Prostate gland (tissue), 2 donors: Measurements from ENCODE around the gene FXYD6. TPM values are rescaled to one million over a fixed set of nuclear protein-coding genes. Genes with fewer than 3 reads are reported as not detected.

Source experiments
- DNase-seq: peaks from one replicate; pipeline ENCODE4 v3.0.0-alpha.2; 2019; ENCODE audit warnings: low spot score
- H3K27ac ChIP-seq, 2 donors: fragments of 200-600 bp; sonication (generic); 2 replicates each; pipeline ENCODE4 v1.5.1; 2017 to 2019
- H3K27me3 ChIP-seq: fragments of 200-600 bp; sonication (generic); replicated peaks from 2 replicates; pipeline ENCODE4 v1.5.1; 2019; ENCODE audit not compliant: insufficient read depth
- H3K36me3 ChIP-seq, 2 donors: fragments of 200-600 bp; sonication (generic); 1 replicate in 1 of 2; 2 replicates in 1 of 2; pipeline versions ENCODE4 v1.5.1 to v1.8.1; 2017 to 2019
- H3K4me1 ChIP-seq: fragments of 200-600 bp; sonication (generic); replicated peaks from 2 replicates; pipeline ENCODE4 v1.5.1; 2019
- H3K4me3 ChIP-seq, 2 donors: fragments of 200-600 bp; sonication (generic); 2 replicates each; pipeline ENCODE4 v1.5.1; 2017 to 2019
- H3K9me3 ChIP-seq: fragments of 200-600 bp; sonication (generic); 2 replicates; pipeline ENCODE4 v1.5.1; 2017
- POLR2A ChIP-seq: fragments of 450-650 bp; IDR thresholded peaks from one replicate; pipeline ENCODE4 v1.6.1; 2016; ENCODE audit warnings: antibody characterized with exemption, mild to moderate bottlenecking
- POLR2AphosphoS5 ChIP-seq: sonication (generic); formaldehyde crosslinking; IDR thresholded peaks from one replicate; pipeline ENCODE4 v1.6.1; 2017; ENCODE audit warnings: antibody characterized with exemption
- WGBS: methylation state at CpG from one replicate; pipeline ENCODE4 v1.1.5; 2018; 5-methylcytosine and 5-hydroxymethylcytosine counted together
- intact Hi-C: fragments of 100-400 bp; cut with DNase I; formaldehyde crosslinking; loops from one replicate; pipeline ENCODE4 v1.14.2; 2022
- total RNA-seq, 2 donors: library from RNA; depleted of rRNA; stranded (reverse); fragments of >200 nt; gene quantifications; one replicate each; pipeline ENCODE4 v1.1.0, GENCODE V29; 2016
- TF ChIP-seq, protein P1 (sequence below), 4 experiments: fragments of 200-600 bp in 2 of 4; fragments of 450-650 bp in 2 of 4; sonication (generic) in 2 of 4; IDR thresholded peaks; 1 replicate in 3 of 4; 2 replicates in 1 of 4; pipeline ENCODE4 v1.5.1; 2016 to 2019; ENCODE audit warnings: antibody characterized with exemption in 4 of 4, mild to moderate bottlenecking in 2 of 4, moderate library complexity in 2 of 4

The FXYD6 gene
- total RNA-seq, 2 donors from 2014 or later, result 29.6 to 366 TPM

DNA sequence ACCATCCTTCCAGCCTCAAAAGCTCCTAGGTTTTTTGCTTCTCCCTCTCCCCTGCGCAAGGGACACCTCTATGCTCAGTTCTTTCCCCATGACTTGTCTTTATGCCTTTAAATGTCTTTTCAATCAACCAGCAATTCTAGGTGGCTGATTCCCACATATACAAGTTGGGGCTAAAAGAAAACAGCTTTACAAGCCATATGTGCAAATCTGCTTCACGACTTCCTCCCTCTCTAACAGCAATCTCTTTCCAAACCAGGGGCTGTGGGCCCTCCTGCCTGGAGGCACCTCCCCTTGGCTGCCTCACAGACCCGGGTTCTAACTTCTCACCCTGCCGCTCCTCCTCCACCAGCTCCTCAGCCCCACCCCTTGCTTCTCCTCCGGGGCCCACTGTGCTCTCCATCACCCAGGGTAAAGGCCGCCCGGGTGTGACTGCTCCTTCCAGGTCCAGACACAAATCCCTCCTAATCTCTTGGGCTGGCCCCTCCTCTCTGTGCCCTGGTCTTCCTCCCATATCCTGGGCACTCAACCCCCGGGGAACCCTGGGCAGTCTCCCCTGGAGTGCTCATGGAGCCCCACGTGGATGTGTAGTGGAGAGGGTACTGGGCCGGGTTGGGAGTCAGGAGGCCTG, 38.6 kb upstream of the FXYD6 start:
- no peak overlapping the region for H3K27ac ChIP-seq
- DNase-seq, result no peak
- no peaks in the 10 kb centered on the region for H3K9me3 ChIP-seq
- no peaks in the 10 kb centered on the region for H3K36me3 ChIP-seq
- intact Hi-C loops, result no loop called here
- no peak overlapping the region for H3K4me3 ChIP-seq
- TF ChIP-seq, protein P1, sequence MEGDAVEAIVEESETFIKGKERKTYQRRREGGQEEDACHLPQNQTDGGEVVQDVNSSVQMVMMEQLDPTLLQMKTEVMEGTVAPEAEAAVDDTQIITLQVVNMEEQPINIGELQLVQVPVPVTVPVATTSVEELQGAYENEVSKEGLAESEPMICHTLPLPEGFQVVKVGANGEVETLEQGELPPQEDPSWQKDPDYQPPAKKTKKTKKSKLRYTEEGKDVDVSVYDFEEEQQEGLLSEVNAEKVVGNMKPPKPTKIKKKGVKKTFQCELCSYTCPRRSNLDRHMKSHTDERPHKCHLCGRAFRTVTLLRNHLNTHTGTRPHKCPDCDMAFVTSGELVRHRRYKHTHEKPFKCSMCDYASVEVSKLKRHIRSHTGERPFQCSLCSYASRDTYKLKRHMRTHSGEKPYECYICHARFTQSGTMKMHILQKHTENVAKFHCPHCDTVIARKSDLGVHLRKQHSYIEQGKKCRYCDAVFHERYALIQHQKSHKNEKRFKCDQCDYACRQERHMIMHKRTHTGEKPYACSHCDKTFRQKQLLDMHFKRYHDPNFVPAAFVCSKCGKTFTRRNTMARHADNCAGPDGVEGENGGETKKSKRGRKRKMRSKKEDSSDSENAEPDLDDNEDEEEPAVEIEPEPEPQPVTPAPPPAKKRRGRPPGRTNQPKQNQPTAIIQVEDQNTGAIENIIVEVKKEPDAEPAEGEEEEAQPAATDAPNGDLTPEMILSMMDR (IDR thresholded peaks at IDR 0.05), result no peak
- TF ChIP-seq POLR2AphosphoS5 (no peak), POLR2A (no peak)
- H3K4me1 ChIP-seq, result no peaks in the 10 kb centered on the region
- H3K27me3 ChIP-seq, result no peaks in the 10 kb centered on the region
- 59% methylated on average over 10 of the region's 10 CpGs for WGBS

DNA sequence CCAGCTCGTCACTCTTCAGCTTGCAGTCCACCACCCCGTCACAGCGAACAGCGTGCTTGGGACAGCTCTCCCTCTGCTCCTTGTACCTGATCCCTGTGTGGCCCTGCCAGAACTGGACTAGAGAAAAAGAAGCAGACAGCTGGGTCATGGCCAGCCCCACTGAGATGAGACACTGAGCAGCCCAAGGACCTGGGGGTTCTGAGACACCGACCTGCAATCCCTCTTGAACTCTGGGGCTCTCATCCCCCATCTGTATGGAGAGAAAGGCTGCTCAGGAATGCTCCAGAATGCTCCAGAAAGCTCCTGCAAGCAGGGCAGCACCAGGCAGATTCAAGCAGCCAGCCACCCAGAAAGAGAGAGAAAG, 37.9 kb upstream of the FXYD6 start:
- no peak for DNase-seq
- Histone ChIP-seq H3K27ac (no peak overlapping the region), H3K4me1 (no peaks in the 10 kb centered on the region), H3K27me3 (no peaks in the 10 kb centered on the region), H3K9me3 (no peaks in the 10 kb centered on the region), H3K4me3 (no peak overlapping the region), H3K36me3 (no peaks in the 10 kb centered on the region)
- TF ChIP-seq POLR2AphosphoS5, result no peak
- TF ChIP-seq, protein P1 (IDR thresholded peaks at IDR 0.05), result no peak
- no peak for TF ChIP-seq POLR2A
- intact Hi-C loops, result no loop called here
- 82% methylated on average over 5 of the region's 5 CpGs for WGBS

- Histone ChIP-seq H3K4me3 (no peak overlapping the region), H3K36me3 (no peaks in the 10 kb centered on the region), H3K4me1 (no peaks in the 10 kb centered on the region), H3K9me3 (no peaks in the 10 kb centered on the region), H3K27ac (no peak overlapping the region), H3K27me3 (no peaks in the 10 kb centered on the region)
- intact Hi-C loops, result no loop called here
- TF ChIP-seq POLR2A (no peak), POLR2AphosphoS5 (no peak)
- TF ChIP-seq, protein P1 (IDR thresholded peaks at IDR 0.05), result no peak
- 92% methylated on average over 9 of the region's 9 CpGs for WGBS
- no peak for DNase-seq
These were observed 37.4 kb upstream of the FXYD6 start for GRCh38 chr11:117913736-117914397.

DNA sequence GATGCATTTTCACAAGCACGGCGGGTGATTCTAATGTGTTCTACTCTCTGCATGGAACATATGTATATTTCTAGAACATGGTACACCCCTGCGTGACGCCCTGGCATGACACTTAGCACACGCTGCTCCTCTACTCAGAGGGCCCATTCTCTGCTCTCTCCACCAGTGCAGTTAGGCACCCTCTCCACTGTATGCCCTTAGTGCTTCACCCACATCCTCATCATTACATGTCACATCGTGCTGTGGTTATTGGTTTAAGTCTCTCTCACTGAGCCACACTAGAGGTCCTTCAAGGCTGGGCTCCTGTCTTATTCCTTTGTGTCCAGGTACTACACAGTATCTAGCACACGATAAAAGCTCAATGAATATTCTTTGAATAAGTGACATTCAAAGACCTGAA, 36.0 kb upstream of the FXYD6 start:
- Histone ChIP-seq H3K4me1 (no peaks in the 10 kb centered on the region), H3K36me3 (no peaks in the 10 kb centered on the region), H3K9me3 (no peaks in the 10 kb centered on the region), H3K27ac (no peak overlapping the region), H3K27me3 (no peaks in the 10 kb centered on the region), H3K4me3 (no peak overlapping the region)
- DNase-seq, result no peak
- intact Hi-C loops, result no loop called here
- no peak for TF ChIP-seq POLR2A
- TF ChIP-seq, protein P1 (IDR thresholded peaks at IDR 0.05), result no peak
- no peak for TF ChIP-seq POLR2AphosphoS5
- WGBS, result 95% methylated on average over 7 of the region's 7 CpGs

- H3K36me3 ChIP-seq, result no peaks in the 10 kb centered on the region
- H3K9me3 ChIP-seq, result no peaks in the 10 kb centered on the region
- 85% methylated on average over 3 of the region's 3 CpGs for WGBS
- TF ChIP-seq POLR2A (no peak), POLR2AphosphoS5 (no peak)
- TF ChIP-seq, protein P1 (IDR thresholded peaks at IDR 0.05), result no peak
- DNase-seq, result no peak
- no peak overlapping the region for H3K27ac ChIP-seq
- no peak overlapping the region for H3K4me3 ChIP-seq
- H3K4me1 ChIP-seq, result no peaks in the 10 kb centered on the region
- intact Hi-C loops, result no loop called here
- H3K27me3 ChIP-seq, result no peaks in the 10 kb centered on the region
These were observed 35.2 kb upstream of the FXYD6 start for GRCh38 chr11:117911694-117912093.
